ENCODE measurements around the gene GRM7.

The GRM7 gene

GRCh38 chr3:7439101-7439680 is 578.3 kb downstream of the GRM7 start:
- ChIA-PET POLR2A (no interaction called here), CTCF (interaction anchor here (1.0 kb wide), 1 partner anchor 21 kb away, joined by 3 read pairs; no protein-coding TSS in a partner anchor)
- TF ChIP-seq, protein P1, sequence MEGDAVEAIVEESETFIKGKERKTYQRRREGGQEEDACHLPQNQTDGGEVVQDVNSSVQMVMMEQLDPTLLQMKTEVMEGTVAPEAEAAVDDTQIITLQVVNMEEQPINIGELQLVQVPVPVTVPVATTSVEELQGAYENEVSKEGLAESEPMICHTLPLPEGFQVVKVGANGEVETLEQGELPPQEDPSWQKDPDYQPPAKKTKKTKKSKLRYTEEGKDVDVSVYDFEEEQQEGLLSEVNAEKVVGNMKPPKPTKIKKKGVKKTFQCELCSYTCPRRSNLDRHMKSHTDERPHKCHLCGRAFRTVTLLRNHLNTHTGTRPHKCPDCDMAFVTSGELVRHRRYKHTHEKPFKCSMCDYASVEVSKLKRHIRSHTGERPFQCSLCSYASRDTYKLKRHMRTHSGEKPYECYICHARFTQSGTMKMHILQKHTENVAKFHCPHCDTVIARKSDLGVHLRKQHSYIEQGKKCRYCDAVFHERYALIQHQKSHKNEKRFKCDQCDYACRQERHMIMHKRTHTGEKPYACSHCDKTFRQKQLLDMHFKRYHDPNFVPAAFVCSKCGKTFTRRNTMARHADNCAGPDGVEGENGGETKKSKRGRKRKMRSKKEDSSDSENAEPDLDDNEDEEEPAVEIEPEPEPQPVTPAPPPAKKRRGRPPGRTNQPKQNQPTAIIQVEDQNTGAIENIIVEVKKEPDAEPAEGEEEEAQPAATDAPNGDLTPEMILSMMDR (IDR thresholded peaks at IDR 0.05; ENCODE audit: control extremely low read depth, extremely low read depth, low read depth, missing control alignments) = no peak
- DNase-seq (ENCODE audit: extremely low spot score) = no peak

GRCh38 chr3:7444886-7445285 is 584.0 kb downstream of the GRM7 start:
- no peak for DNase-seq (ENCODE audit: extremely low spot score)
- TF ChIP-seq, protein P1 (IDR thresholded peaks at IDR 0.05; ENCODE audit: control extremely low read depth, extremely low read depth, low read depth, missing control alignments) = no peak
- ChIA-PET POLR2A (no interaction called here), CTCF (no interaction called here)

DNA sequence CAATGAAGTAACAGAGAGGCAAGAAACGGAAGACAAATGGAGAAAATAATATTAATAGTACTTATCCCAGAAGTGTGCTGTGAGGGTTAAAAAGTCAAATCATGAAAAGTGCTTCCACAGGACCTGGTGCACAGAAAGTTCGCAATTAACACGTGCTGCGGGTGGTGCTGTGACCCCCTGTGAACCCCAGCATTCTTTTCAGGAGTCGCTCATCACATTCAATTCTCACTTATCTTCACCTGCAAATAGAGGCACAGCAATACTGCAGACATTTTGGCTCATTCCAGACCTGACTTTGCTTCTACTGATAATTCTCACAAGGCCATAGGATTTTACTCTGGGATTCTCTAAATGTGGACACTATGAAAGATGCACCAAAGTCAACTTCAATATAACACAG is 584.4 kb downstream of the GRM7 start:
- POLR2A ChIA-PET = no interaction called here
- DNase-seq (ENCODE audit: extremely low spot score) = no peak
- TF ChIP-seq, protein P1 (IDR thresholded peaks at IDR 0.05; ENCODE audit: control extremely low read depth, extremely low read depth, low read depth, missing control alignments) = no peak
- CTCF ChIA-PET = interaction anchor here (1.4 kb wide), 1 partner anchor 20 kb away, joined by 3 read pairs; no protein-coding TSS in a partner anchor

- DNase-seq (ENCODE audit: extremely low spot score) = peak; percentile 23
- ChIA-PET POLR2A (no interaction called here), CTCF (no interaction called here)
- TF ChIP-seq, protein P1 (IDR thresholded peaks at IDR 0.05; ENCODE audit: control extremely low read depth, extremely low read depth, low read depth, missing control alignments) = no peak
Measured at GRCh38 chr3:7447197-7447769, 586.4 kb downstream of the GRM7 start.

GRCh38 chr3:7456386-7456785 is 595.5 kb downstream of the GRM7 start:
- ChIA-PET CTCF (no interaction called here), POLR2A (no interaction called here)
- TF ChIP-seq, protein P1 (IDR thresholded peaks at IDR 0.05; ENCODE audit: control extremely low read depth, extremely low read depth, low read depth, missing control alignments) = no peak
- no peak for DNase-seq (ENCODE audit: extremely low spot score)

DNA sequence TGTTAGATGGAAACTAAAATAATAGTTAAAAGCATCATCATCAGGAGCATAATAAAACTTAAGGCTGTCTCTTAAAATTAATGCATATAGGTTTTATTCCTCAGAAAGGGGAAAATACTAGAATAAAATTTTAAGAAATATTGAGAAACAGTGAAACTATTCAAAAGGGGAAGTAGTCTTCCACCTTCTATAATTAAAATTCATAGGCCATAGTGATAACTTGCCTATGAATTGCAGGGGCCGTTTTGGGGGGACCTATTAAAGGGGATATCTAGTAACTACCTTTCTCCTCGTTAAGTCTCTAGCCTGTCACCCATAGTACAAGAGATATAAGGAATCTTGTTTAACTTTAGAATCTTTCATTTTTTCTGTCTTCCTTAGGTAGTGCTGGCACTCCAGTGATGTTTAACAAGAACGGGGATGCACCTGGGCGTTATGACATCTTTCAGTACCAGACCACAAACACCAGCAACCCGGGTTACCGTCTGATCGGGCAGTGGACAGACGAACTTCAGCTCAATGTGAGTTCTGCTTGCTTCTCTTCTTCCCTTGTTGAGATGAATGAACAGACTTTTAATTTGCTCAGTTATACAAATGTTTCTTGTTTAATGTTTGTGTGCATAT is 600.4 kb downstream of the GRM7 start:
- peak; percentile 4 for DNase-seq (ENCODE audit: extremely low spot score)
- TF ChIP-seq, protein P1 (IDR thresholded peaks at IDR 0.05; ENCODE audit: control extremely low read depth, extremely low read depth, low read depth, missing control alignments) = no peak
- ChIA-PET POLR2A (no interaction called here), CTCF (no interaction called here)
